C4-2B (cell line): ENCODE results near the gene ITPR2.
"Not testable (repeated sequence)": the region's sequence is repeated elsewhere in the genome, so short reads cannot be mapped to it uniquely, and the experiment has no call there.

ENCODE experiments used
- H3K27ac ChIP-seq: fragments of 450-650 bp; 2 replicates; pipeline ENCODE4 v1.5.1; 2017
- CTCF ChIP-seq: fragments of 450-650 bp; conservative IDR thresholded peaks from 2 replicates; pipeline ENCODE4 v1.5.1; 2017; ENCODE audit warnings: mild to moderate bottlenecking
- ZFX ChIP-seq: fragments of 450-650 bp; IDR thresholded peaks from 2 replicates; pipeline ENCODE4 v1.6.1; 2017

Gene ITPR2

GRCh38 chr12:26783131-26783526 is 49.9 kb downstream of the ITPR2 start:
- no peak overlapping the region for H3K27ac ChIP-seq
- TF ChIP-seq ZFX (no peak), CTCF (no peak)

GRCh38 chr12:26782372-26783130 is 50.4 kb downstream of the ITPR2 start:
- TF ChIP-seq ZFX (no peak), CTCF (no peak)
- no peak overlapping the region for H3K27ac ChIP-seq

- H3K27ac ChIP-seq = not testable (repeated sequence)
- TF ChIP-seq CTCF = peak; percentile 34
Observed at GRCh38 chr12:26780656-26781055, 52.3 kb downstream of the ITPR2 start.

- H3K27ac ChIP-seq = not testable (repeated sequence)
Observed at GRCh38 chr12:26778173-26778775, 54.7 kb downstream of the ITPR2 start.

- no peak for TF ChIP-seq ZFX
- TF ChIP-seq CTCF = no peak
- H3K27ac ChIP-seq = no peak overlapping the region
Observed at GRCh38 chr12:26777236-26777635, 55.8 kb downstream of the ITPR2 start.

GRCh38 chr12:26775991-26776390 is 57.0 kb downstream of the ITPR2 start:
- not testable (repeated sequence) for H3K27ac ChIP-seq

- H3K27ac ChIP-seq = no peak overlapping the region
- no peak for TF ChIP-seq ZFX
- TF ChIP-seq CTCF = no peak
Observed at GRCh38 chr12:26773313-26774104, 59.5 kb downstream of the ITPR2 start.

GRCh38 chr12:26771861-26772260 is 61.1 kb downstream of the ITPR2 start:
- TF ChIP-seq ZFX (no peak), CTCF (no peak)
- no peak overlapping the region for H3K27ac ChIP-seq
